ENCODE results near the gene SAMD3.
"Not testable (repeated sequence)": the region's sequence is repeated elsewhere in the genome, so short reads cannot be mapped to it uniquely, and the experiment has no call there.

DNA sequence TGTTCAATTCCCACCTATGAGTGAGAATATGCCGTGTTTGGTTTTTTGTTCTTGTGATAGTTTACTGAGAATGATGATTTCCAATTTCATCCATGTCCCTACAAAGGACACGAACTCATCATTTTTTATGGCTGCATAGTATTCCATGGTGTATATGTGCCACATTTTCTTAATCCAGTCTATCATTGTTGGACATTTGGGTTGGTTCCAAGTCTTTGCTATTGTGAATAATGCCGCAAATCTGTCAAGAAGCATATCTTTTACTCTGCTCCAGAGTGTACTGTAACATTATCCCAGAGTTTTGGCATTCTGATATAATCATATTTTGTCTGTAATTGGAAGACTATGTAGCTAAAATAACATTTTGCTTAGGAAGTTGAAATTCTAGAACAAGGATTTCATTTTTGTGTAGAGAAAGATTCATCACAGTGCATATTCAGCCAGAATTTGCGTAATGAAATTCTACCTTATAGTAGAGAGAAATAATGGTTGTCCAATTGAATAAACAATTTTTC lies 105.5 kb downstream of the SAMD3 start:
- not testable (repeated sequence) for TF ChIP-seq POLR2A (IDR thresholded peaks at IDR 0.05; ENCODE audit: extremely low read depth, insufficient read length); CTCF (IDR thresholded peaks at IDR 0.05; ENCODE audit: low read depth, low read length); MYC (IDR thresholded peaks at IDR 0.05; ENCODE audit: low read depth, low read length)

Measured in NB4 (cell line).